ENCODE results near the gene INAVA.

DNA sequence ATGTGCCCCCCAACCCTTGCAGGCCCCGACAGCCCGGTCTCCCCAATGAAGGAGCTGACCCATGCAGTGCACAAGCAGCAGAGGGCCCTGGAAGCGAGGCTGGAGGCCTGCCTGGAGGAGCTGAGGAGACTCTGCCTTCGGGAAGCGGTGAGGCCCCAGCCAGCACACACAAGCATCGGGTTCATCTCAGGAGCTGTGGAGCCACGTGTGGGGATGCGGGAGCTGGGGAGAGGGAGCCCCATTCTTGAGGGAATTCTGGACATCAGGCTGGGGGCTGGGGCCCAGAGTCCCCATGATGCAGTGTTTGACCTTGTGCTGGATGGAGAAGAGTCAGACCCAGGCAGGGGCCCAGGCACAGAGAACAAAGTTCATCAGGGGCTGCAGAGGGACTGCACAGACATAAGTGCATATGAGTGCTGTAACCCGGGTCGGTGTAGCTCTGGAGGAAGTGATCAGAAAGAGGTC, 4.8 kb downstream of the INAVA start:
- TF ChIP-seq, protein P1, sequence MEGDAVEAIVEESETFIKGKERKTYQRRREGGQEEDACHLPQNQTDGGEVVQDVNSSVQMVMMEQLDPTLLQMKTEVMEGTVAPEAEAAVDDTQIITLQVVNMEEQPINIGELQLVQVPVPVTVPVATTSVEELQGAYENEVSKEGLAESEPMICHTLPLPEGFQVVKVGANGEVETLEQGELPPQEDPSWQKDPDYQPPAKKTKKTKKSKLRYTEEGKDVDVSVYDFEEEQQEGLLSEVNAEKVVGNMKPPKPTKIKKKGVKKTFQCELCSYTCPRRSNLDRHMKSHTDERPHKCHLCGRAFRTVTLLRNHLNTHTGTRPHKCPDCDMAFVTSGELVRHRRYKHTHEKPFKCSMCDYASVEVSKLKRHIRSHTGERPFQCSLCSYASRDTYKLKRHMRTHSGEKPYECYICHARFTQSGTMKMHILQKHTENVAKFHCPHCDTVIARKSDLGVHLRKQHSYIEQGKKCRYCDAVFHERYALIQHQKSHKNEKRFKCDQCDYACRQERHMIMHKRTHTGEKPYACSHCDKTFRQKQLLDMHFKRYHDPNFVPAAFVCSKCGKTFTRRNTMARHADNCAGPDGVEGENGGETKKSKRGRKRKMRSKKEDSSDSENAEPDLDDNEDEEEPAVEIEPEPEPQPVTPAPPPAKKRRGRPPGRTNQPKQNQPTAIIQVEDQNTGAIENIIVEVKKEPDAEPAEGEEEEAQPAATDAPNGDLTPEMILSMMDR (IDR thresholded peaks at IDR 0.05) = no peak
- no peak for TF ChIP-seq POLR2A (IDR thresholded peaks at IDR 0.05)
- TF ChIP-seq EP300 (IDR thresholded peaks at IDR 0.05) = no peak

Data from tibial nerve (tissue), 4 donors.